IMR-90 (cell line): ENCODE measurements around the gene AKAP5. TPM values are rescaled to one million over a fixed set of nuclear protein-coding genes. Genes with fewer than 3 reads are reported as not detected.

Source experiments
- ATAC-seq: fragments of 200-7000 bp; cut with Tn5 transposase; 2 replicates; pipeline ENCODE4 v1.9.1; 2020; ENCODE audit warnings: low read depth, mild to moderate bottlenecking, moderate library complexity
- BruUV-seq: library from RNA; stranded (reverse); fragments of 400-500 nt; replicated peaks from 2 replicates; lab custom pipeline; 2021; lab: Mats Ljungman, UMichigan
- CTCF ChIA-PET: fragments of 300-600 bp; formaldehyde crosslinking; extraction: SDS; loops from one replicate; lab custom pipeline; 2021; ENCODE audit warnings: antibody characterized with exemption; lab: Yijun Ruan, JAX
- POLR2A ChIA-PET: fragments of 300-600 bp; sonication (Branson Sonifier 250); formaldehyde crosslinking; loops from one replicate; lab custom pipeline; 2022; ENCODE audit warnings: antibody characterized with exemption; ENCODE audit not compliant: unreplicated experiment; lab: Charles Lee
- DNase-seq: peaks from one replicate; pipeline ENCODE4 v3.0.0; 2013
- H2AFZ ChIP-seq: replicated peaks from 2 replicates; pipeline ENCODE3; 2013; ENCODE audit warnings: low read length, mild to moderate bottlenecking; ENCODE audit not compliant: poor library complexity
- H2AK5ac ChIP-seq: 2 replicates; pipeline ENCODE4 v1.6.1; 2013; ENCODE audit warnings: low read depth, low read length, inconsistent platforms
- H2AK9ac ChIP-seq: replicated peaks from 2 replicates; pipeline ENCODE3; 2013; ENCODE audit warnings: mild to moderate bottlenecking, low read depth, low read length, moderate library complexity; ENCODE audit not compliant: poor library complexity
- H2BK120ac ChIP-seq: 2 replicates; pipeline ENCODE4 v1.6.1; 2013; ENCODE audit warnings: low read depth, low read length, inconsistent platforms
- H2BK15ac ChIP-seq: 3 replicates; pipeline ENCODE4 v1.6.1; 2013; ENCODE audit warnings: low read depth, low read length, inconsistent platforms
- H2BK20ac ChIP-seq: 2 replicates; pipeline ENCODE4 v1.6.1; 2013; ENCODE audit warnings: low read depth, mild to moderate bottlenecking, inconsistent platforms, low read length, moderate library complexity
- H2BK5ac ChIP-seq: 2 replicates; pipeline ENCODE4 v1.6.1; 2013; ENCODE audit warnings: mild to moderate bottlenecking, low read depth, low read length, inconsistent platforms; ENCODE audit not compliant: poor library complexity, severe bottlenecking
- H3K14ac ChIP-seq: replicated peaks from 2 replicates; pipeline ENCODE4 v1.6.1; 2013; ENCODE audit warnings: low read depth, low read length, inconsistent platforms
- H3K18ac ChIP-seq: 2 replicates; pipeline ENCODE4 v1.6.1; 2013; ENCODE audit warnings: low read depth, low read length, control low read depth
- H3K23ac ChIP-seq: 2 replicates; pipeline ENCODE4 v1.6.1; 2013; ENCODE audit warnings: low read depth, low read length, inconsistent platforms
- H3K27ac ChIP-seq: 2 replicates; pipeline ENCODE4 v1.5.1; 2013; ENCODE audit warnings: mild to moderate bottlenecking, control low read depth, low read length; ENCODE audit not compliant: insufficient read depth
- H3K27me3 ChIP-seq: 2 replicates; pipeline ENCODE4 v1.6.1; 2013; ENCODE audit warnings: low read length; ENCODE audit not compliant: control insufficient read depth, insufficient read depth
- H3K36me3 ChIP-seq: 2 replicates; pipeline ENCODE4 v1.6.1; 2013; ENCODE audit warnings: low read length, mixed read lengths; ENCODE audit not compliant: control insufficient read depth, insufficient read depth
- H3K4ac ChIP-seq: 2 replicates; pipeline ENCODE4 v1.6.1; 2013; ENCODE audit warnings: low read depth, low read length, inconsistent platforms
- H3K4me1 ChIP-seq: 2 replicates; pipeline ENCODE4 v1.6.1; 2013; ENCODE audit warnings: low read length, mixed read lengths; ENCODE audit not compliant: control insufficient read depth, insufficient read depth
- H3K4me2 ChIP-seq: 2 replicates; pipeline ENCODE4 v1.6.1; 2013; ENCODE audit warnings: low read depth, mild to moderate bottlenecking, control low read depth, low read length, moderate library complexity
- H3K4me3 ChIP-seq: 2 replicates; pipeline ENCODE4 v1.5.1; 2013; ENCODE audit warnings: low read depth, mild to moderate bottlenecking, control low read depth, low read length, moderate library complexity; ENCODE audit not compliant: insufficient read depth
- H3K56ac ChIP-seq: 2 replicates; pipeline ENCODE4 v1.6.1; 2013; ENCODE audit warnings: low read length, inconsistent platforms; ENCODE audit not compliant: insufficient read depth; ENCODE audit errors: extremely low read depth
- H3K79me1 ChIP-seq, 2 experiments: 2 replicates each; pipeline ENCODE4 v1.6.1; 2013; ENCODE audit warnings: low read length in 2 of 2, inconsistent platforms in 1 of 2, low read depth in 1 of 2
- H3K9ac ChIP-seq: 2 replicates; pipeline ENCODE4 v1.6.1; 2013; ENCODE audit warnings: low read depth, low read length, control low read depth
- H3K9me1 ChIP-seq: 2 replicates; pipeline ENCODE4 v1.6.1; 2013; ENCODE audit warnings: low read length, inconsistent platforms; ENCODE audit not compliant: insufficient read depth
- H3K9me3 ChIP-seq: 2 replicates; pipeline ENCODE4 v1.6.1; 2013; ENCODE audit warnings: low read length; ENCODE audit not compliant: control insufficient read depth, insufficient read depth
- H4K20me1 ChIP-seq: 2 replicates; pipeline ENCODE4 v1.6.1; 2013; ENCODE audit warnings: low read length, inconsistent platforms; ENCODE audit not compliant: insufficient read depth
- H4K5ac ChIP-seq: 2 replicates; pipeline ENCODE4 v1.6.1; 2013; ENCODE audit warnings: mild to moderate bottlenecking, low read depth, low read length, control low read depth
- H4K8ac ChIP-seq, 2 experiments: 2 replicates each; pipeline ENCODE4 v1.6.1; 2013; ENCODE audit warnings: low read depth in 2 of 2, low read length in 2 of 2, control low read depth in 1 of 2, inconsistent platforms in 1 of 2
- H4K91ac ChIP-seq: 2 replicates; pipeline ENCODE4 v1.6.1; 2013; ENCODE audit warnings: low read depth, low read length, inconsistent platforms; ENCODE audit not compliant: insufficient read depth
- BHLHE40 ChIP-seq: fragments of 150-350 bp; IDR thresholded peaks from 2 replicates; pipeline ENCODE4 v1.6.1; 2016; ENCODE audit warnings: mild to moderate bottlenecking, low read depth, low read length
- FOS ChIP-seq: fragments of 150-350 bp; IDR thresholded peaks from 2 replicates; pipeline ENCODE4 v1.6.1; 2016; ENCODE audit warnings: low read depth, low read length
- MAZ ChIP-seq: IDR thresholded peaks from 2 replicates; pipeline ENCODE4 v1.6.1; 2012; ENCODE audit warnings: low read depth, mild to moderate bottlenecking, low read length, improper control_type of control experiment, moderate library complexity, borderline replicate concordance
- MXI1 ChIP-seq: IDR thresholded peaks from 2 replicates; pipeline ENCODE4 v1.6.1; 2012; ENCODE audit warnings: low read depth, mild to moderate bottlenecking, low read length, moderate library complexity, borderline replicate concordance
- RFX5 ChIP-seq: IDR thresholded peaks from 2 replicates; pipeline ENCODE4 v1.8.0; 2012; ENCODE audit warnings: low read depth, mild to moderate bottlenecking, low read length, moderate library complexity
- SMC3 ChIP-seq: fragments of 150-350 bp; IDR thresholded peaks from 2 replicates; pipeline ENCODE4 v1.6.1; 2016; ENCODE audit warnings: low read depth, mild to moderate bottlenecking, antibody characterized with exemption, low read length, moderate library complexity
- WGBS, 2 experiments: methylation state at CpG; one replicate each; pipeline versions ENCODE4 v1.1.5 to v1.1.7; 2013; ENCODE audit warnings: missing lambda C conversion rate in 2 of 2; ENCODE audit not compliant: insufficient read length in 1 of 2; ENCODE audit errors: extremely low coverage in 2 of 2; 5-methylcytosine and 5-hydroxymethylcytosine counted together
- dilution Hi-C: fragments of 300-500 bp; cut with HindIII; formaldehyde crosslinking; loops from one replicate; pipeline ENCODE4 v1.14.3; 2018; ENCODE audit warnings: low sequenced_read_pairs; ENCODE audit not compliant: unreplicated experiment
- in situ Hi-C: fragments of 300-500 bp; cut with MboI; formaldehyde crosslinking; loops from 3 replicates; pipeline ENCODE4 v1.14.3; 2019; ENCODE audit warnings: low sequenced_read_pairs, inconsistent platforms, mixed read lengths
- intact Hi-C: fragments of 100-400 bp; cut with micrococcal nuclease; formaldehyde crosslinking; loops from 2 replicates; pipeline ENCODE4 v1.10.0; 2022
- polyA plus RNA-seq, 3 experiments: library from polyadenylated mRNA; depleted of rRNA; stranded (reverse); fragments of >200 nt; gene quantifications; 2 replicates each; pipeline ENCODE4 v1.2.3, GENCODE V29; 2012; ENCODE audit warnings: low replicate concordance in 1 of 3
- total RNA-seq: library from RNA; depleted of rRNA; stranded (reverse); fragments of >200 nt; gene quantifications from 2 replicates; pipeline ENCODE4 v1.2.3, GENCODE V29; 2012

The AKAP5 gene
- total and polyA plus RNA-seq, 2 of the 4 experiments (the other 2 are of a cell fraction), result 0.21 to 0.72 TPM

GRCh38 chr14:64475585-64476273 lies 10.4 kb downstream of the AKAP5 start (continued):
- TF ChIP-seq SMC3, result no peak

DNA sequence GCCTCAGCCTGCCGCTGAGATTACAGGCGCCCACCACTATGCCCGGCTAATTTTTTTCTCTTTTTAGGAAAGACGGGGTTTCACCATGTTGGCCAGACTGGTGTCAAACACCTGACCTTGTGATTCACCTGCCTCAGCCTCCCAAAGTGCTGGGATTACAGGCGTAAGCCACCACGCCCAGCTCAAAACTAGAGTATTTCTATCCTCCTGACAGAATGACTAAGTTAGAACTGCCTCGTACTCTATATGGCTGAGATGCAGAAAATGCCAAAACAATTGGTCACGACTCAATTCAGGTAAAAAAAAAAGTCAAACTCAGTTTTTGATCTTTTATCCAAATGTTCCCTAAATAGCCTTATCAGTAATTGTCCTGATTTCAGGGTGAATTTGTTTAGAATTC lies 11.1 kb downstream of the AKAP5 start:
- no peak overlapping the region for H2BK5ac ChIP-seq
- H4K8ac ChIP-seq, result no peak overlapping the region
- H2BK20ac ChIP-seq, result no peak overlapping the region
- in situ Hi-C loops (loop anchor here (25.0 kb wide), 1 partner anchor 464 kb away; no protein-coding TSS in a partner anchor), dilution Hi-C loops (no loop called here), intact Hi-C loops (no loop called here)
- no peak overlapping the region for H3K4ac ChIP-seq
- H3K36me3 ChIP-seq, result 0 out of 2 replicates have a peak, but pooled peaks cover 1% of the 10 kb centered on the region
- 0 out of 4 replicates have a peak, but pooled peaks cover 0 to 2% of the 10 kb centered on the region in 2 experiments for H3K79me1 ChIP-seq
- WGBS, 2 experiments, result 95% methylated on average over 4 of the region's 8 CpGs; no CpG with 5 or more reads in 1 of the 2 experiments
- H3K18ac ChIP-seq, result no peak overlapping the region
- ChIA-PET CTCF (no interaction called here), POLR2A (no interaction called here)
- H3K56ac ChIP-seq, result no peak overlapping the region
- no peak overlapping the region for H4K5ac ChIP-seq
- no peak overlapping the region for H2AK5ac ChIP-seq
- no peak overlapping the region for H3K4me2 ChIP-seq
- no peak overlapping the region for H2BK120ac ChIP-seq
- no peaks in the 10 kb centered on the region for H3K27me3 ChIP-seq
- ATAC-seq, result no peak
- H3K4me3 ChIP-seq, result no peak overlapping the region
- H3K9me3 ChIP-seq, result no peaks in the 10 kb centered on the region
- H3K9me1 ChIP-seq, result no peaks in the 10 kb centered on the region
- no peak overlapping the region for H3K27ac ChIP-seq
- no peak overlapping the region for H2AFZ ChIP-seq
- no peak for DNase-seq
- no peaks in the 10 kb centered on the region for H3K4me1 ChIP-seq
- H4K91ac ChIP-seq, result no peak overlapping the region
- TF ChIP-seq BHLHE40, result no peak
- TF ChIP-seq FOS, result no peak
- TF ChIP-seq SMC3, result no peak
- TF ChIP-seq MXI1, result no peak
- no peak for TF ChIP-seq RFX5
- no peak for TF ChIP-seq MAZ
- BruUV-seq, result no TSS peak
- no peak overlapping the region for H3K23ac ChIP-seq
- H3K9ac ChIP-seq, result no peak overlapping the region
- H2BK15ac ChIP-seq, result no peak overlapping the region
- no peaks in the 10 kb centered on the region for H4K20me1 ChIP-seq
- H3K14ac ChIP-seq, result no peak overlapping the region
- H2AK9ac ChIP-seq, result no peak overlapping the region
